OCI-LY1 (cell line): Measurements from ENCODE around the gene PGRMC2.

ENCODE experiments used
- H2AFZ ChIP-seq: fragments of 200-600 bp; sonication (generic), shearing (Covaris generic); 2 replicates; pipeline ENCODE4 v1.6.0; 2014; ENCODE audit warnings: antibody characterized with exemption, mild to moderate bottlenecking, low read length
- H3F3A ChIP-seq: fragments of 200-600 bp; sonication (generic), shearing (Covaris generic); 2 replicates; pipeline ENCODE4 v1.6.0; 2014; ENCODE audit warnings: mild to moderate bottlenecking, antibody characterized with exemption, low read length, moderate library complexity; ENCODE audit not compliant: insufficient read depth
- H3K27ac ChIP-seq: fragments of 200-600 bp; sonication (generic); 2 replicates; pipeline ENCODE4 v1.5.1; 2014; ENCODE audit warnings: low read length, mixed run types, mild to moderate bottlenecking, low read depth; ENCODE audit not compliant: poor library complexity, severe bottlenecking
- H3K27me3 ChIP-seq: fragments of 200-600 bp; sonication (generic); 2 replicates; pipeline ENCODE4 v1.6.0; 2014; ENCODE audit warnings: antibody characterized with exemption, mild to moderate bottlenecking, low read length, moderate library complexity; ENCODE audit not compliant: insufficient read depth
- H3K36me3 ChIP-seq: fragments of 200-600 bp; sonication (generic); 2 replicates; pipeline ENCODE4 v1.6.1; 2014; ENCODE audit warnings: mild to moderate bottlenecking, antibody characterized with exemption, low read length, moderate library complexity, mixed read lengths; ENCODE audit not compliant: insufficient read depth
- H3K4me1 ChIP-seq: fragments of 200-600 bp; sonication (generic); 2 replicates; pipeline ENCODE4 v1.5.1; 2014; ENCODE audit warnings: mild to moderate bottlenecking, low read length, moderate library complexity; ENCODE audit not compliant: insufficient read depth, severe bottlenecking
- H3K4me2 ChIP-seq: fragments of 200-600 bp; sonication (generic), shearing (Covaris generic); 2 replicates; pipeline ENCODE4 v1.6.1; 2014; ENCODE audit warnings: low read length
- H3K4me3 ChIP-seq: fragments of 200-600 bp; sonication (generic); 2 replicates; pipeline ENCODE4 v1.5.1; 2014; ENCODE audit warnings: low read length, low read depth, mild to moderate bottlenecking, mixed read lengths; ENCODE audit not compliant: poor library complexity, severe bottlenecking
- H3K79me2 ChIP-seq: fragments of 200-600 bp; shearing (Covaris generic); 2 replicates; pipeline ENCODE4 v1.6.1; 2016; ENCODE audit warnings: mixed run types, low read length, mixed read lengths; ENCODE audit not compliant: insufficient read depth
- H3K9ac ChIP-seq: fragments of 200-600 bp; sonication (generic), shearing (Covaris generic); 2 replicates; pipeline ENCODE4 v1.6.1; 2014; ENCODE audit warnings: mild to moderate bottlenecking, low read length, mixed read lengths
- H3K9me2 ChIP-seq: fragments of 200-600 bp; sonication (generic), shearing (Covaris generic); 2 replicates; pipeline ENCODE4 v1.6.1; 2014; ENCODE audit warnings: low read depth, mild to moderate bottlenecking, low read length, mixed read lengths
- H3K9me3 ChIP-seq: fragments of 200-600 bp; shearing (Covaris generic); 2 replicates; pipeline ENCODE4 v1.6.1; 2014; ENCODE audit warnings: low read length, mixed read lengths
- H4K20me1 ChIP-seq: fragments of 200-600 bp; sonication (generic), shearing (Covaris generic); 2 replicates; pipeline ENCODE4 v1.6.0; 2016; ENCODE audit warnings: mild to moderate bottlenecking, low read length; ENCODE audit not compliant: insufficient read depth
- EZH2 ChIP-seq: fragments of 200-600 bp; sonication (generic), shearing (Covaris generic); IDR thresholded peaks from 2 replicates; pipeline ENCODE4 v1.8.0; 2017; ENCODE audit warnings: borderline replicate concordance, mixed run types, mild to moderate bottlenecking, antibody characterized with exemption, low read length, moderate library complexity, mixed read lengths
- TF ChIP-seq, protein P1 (sequence below): fragments of 200-600 bp; sonication (generic), shearing (Covaris generic); IDR thresholded peaks from 2 replicates; pipeline ENCODE4 v1.5.1; 2017; ENCODE audit warnings: mild to moderate bottlenecking, antibody characterized with exemption, low read length, moderate library complexity, mixed read lengths

Gene PGRMC2

DNA sequence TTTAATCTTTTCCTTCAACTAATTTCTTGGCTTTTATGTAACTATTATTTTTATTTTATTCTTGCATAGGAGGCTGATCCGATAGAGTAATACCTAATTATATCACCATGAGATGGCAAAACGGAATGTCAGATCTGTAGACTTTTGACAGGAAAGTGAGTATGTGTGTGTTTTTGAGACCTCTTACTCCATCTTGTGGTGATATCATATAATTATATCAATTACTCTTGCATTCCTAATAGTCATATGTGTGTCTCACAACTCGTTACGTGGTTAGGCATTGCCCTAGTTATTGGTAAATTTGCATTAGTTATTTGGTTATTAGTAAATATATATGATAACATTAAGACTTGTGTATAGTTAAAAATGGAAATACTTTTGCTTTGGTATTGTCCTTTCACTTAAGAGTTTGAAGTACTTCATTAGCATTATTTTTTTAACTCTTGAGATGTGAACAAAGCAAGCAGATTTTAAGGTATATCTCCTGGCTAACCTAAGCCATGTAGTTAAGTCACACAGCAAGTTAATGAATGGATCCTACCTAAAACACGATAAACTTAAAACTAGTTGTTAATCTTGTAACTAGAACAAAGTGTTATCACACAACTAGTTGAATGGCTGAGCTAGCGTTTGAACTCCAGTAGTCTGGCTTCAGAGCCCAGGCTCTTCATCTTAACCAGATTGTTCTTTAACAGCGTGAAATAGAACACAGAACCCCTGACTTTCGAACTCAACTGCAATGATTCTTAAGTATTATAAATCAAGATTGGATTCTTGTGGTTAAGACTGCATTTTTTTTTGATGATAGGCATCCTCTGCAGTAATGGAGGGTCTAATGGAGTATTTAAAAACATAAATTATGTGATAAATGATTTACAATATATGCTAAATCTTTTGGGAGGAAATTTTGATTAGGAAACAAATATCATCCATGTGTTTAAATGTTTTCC, 67.1 kb downstream of the PGRMC2 start:
- no peak overlapping the region for H3K4me3 ChIP-seq

More for the DNA sequence above, 67.1 kb downstream of the PGRMC2 start:
- Histone ChIP-seq H3F3A (no peaks in the 10 kb centered on the region), H3K4me2 (no peak overlapping the region), H3K27ac (no peak overlapping the region), H3K9me2 (no peaks in the 10 kb centered on the region), H3K79me2 (no peaks in the 10 kb centered on the region), H3K9me3 (no peaks in the 10 kb centered on the region), H3K27me3 (no peaks in the 10 kb centered on the region), H3K4me1 (no peaks in the 10 kb centered on the region), H2AFZ (no peak overlapping the region), H3K36me3 (no peaks in the 10 kb centered on the region), H3K9ac (no peak overlapping the region), H4K20me1 (no peaks in the 10 kb centered on the region)
- TF ChIP-seq, protein P1, sequence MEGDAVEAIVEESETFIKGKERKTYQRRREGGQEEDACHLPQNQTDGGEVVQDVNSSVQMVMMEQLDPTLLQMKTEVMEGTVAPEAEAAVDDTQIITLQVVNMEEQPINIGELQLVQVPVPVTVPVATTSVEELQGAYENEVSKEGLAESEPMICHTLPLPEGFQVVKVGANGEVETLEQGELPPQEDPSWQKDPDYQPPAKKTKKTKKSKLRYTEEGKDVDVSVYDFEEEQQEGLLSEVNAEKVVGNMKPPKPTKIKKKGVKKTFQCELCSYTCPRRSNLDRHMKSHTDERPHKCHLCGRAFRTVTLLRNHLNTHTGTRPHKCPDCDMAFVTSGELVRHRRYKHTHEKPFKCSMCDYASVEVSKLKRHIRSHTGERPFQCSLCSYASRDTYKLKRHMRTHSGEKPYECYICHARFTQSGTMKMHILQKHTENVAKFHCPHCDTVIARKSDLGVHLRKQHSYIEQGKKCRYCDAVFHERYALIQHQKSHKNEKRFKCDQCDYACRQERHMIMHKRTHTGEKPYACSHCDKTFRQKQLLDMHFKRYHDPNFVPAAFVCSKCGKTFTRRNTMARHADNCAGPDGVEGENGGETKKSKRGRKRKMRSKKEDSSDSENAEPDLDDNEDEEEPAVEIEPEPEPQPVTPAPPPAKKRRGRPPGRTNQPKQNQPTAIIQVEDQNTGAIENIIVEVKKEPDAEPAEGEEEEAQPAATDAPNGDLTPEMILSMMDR = peak; percentile 54
- no peak for TF ChIP-seq EZH2
